ENCODE results near the gene DOCK1. TPM values are rescaled to one million over a fixed set of nuclear protein-coding genes. Genes with fewer than 3 reads are reported as not detected.

DOCK1 gene
- total RNA-seq, 1 donor from 2014 or later: 99.7 TPM

DNA sequence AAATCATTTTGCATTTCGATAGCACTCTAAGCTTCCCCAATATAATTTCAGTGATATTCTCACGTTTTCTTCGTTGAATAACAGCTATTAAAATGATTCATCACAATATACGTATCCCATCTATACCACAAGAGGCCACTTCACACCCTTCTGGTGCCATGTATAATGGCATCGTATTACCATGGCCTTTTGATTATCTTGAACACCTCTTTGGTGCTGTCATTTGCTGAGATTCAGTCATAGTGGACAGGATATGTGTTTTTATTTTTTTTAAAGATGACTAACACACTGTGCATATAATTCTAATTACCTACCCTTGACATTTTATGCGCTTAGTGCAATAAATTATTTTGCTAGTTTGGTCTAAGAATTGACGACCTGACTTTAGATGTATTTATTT lies 297.8 kb downstream of the DOCK1 start:
- intact Hi-C loops (cut with DNase I): no loop called here
- ATAC-seq (no peak), DNase-seq (ENCODE audit: low spot score) (no peak)

- DNase-seq (ENCODE audit: low spot score) (no peak), ATAC-seq (no peak)
- intact Hi-C loops (cut with DNase I): no loop called here
Measured at GRCh38 chr10:127207081-127207480, 301.9 kb downstream of the DOCK1 start.

- ATAC-seq: no peak
- DNase-seq (ENCODE audit: low spot score): no peak
- intact Hi-C loops (cut with DNase I): no loop called here
Measured at GRCh38 chr10:127210936-127211466, 305.8 kb downstream of the DOCK1 start.

- ATAC-seq (no peak), DNase-seq (ENCODE audit: low spot score) (no peak)
- intact Hi-C loops (cut with DNase I): no loop called here
Measured at GRCh38 chr10:127215866-127216265, 310.6 kb downstream of the DOCK1 start.

DNA sequence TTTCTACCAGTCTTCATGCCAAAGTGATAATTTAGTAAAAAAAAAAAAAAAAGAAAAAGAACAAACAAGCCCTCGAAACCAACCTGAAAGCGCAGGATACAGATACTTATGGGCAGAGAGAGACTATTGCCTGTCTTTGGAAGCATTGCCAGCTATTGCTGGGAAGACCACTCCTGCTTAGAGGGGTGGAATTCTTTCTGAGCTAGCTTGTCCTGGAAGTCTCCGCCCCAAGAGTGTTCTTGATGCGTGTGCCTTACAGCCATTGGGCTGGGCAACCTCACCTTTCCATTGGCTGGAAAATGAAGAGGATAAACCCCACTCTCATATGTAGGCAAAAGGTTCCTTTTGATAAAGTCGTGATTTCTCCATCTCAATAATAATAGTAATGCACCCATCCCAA lies 311.0 kb downstream of the DOCK1 start:
- ATAC-seq: no peak
- intact Hi-C loops (cut with DNase I): no loop called here

DNA sequence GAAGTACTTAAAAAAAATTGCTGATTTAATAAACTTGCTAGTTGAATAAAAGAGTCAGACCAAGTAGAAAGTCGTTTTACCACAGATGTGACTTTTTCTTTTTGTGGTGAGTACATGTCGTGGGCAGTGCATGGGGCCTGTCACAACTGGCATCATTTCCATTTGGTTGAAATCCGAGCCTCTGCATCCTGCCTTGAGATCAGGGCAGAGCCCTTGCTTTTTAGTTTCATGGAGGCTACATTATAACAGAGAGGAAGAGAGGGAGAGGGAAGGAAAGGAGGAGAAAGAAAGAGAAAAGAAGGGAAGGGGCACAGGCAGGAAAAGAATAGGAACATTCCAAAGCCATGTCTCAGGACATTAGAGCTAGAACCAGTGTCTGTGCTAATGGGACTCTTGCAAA lies 311.6 kb downstream of the DOCK1 start:
- DNase-seq (ENCODE audit: low spot score) (no peak), ATAC-seq (no peak)
- intact Hi-C loops (cut with DNase I): no loop called here

More for the DNA sequence above, 311.0 kb downstream of the DOCK1 start:
- no peak for DNase-seq (ENCODE audit: low spot score)

DNA sequence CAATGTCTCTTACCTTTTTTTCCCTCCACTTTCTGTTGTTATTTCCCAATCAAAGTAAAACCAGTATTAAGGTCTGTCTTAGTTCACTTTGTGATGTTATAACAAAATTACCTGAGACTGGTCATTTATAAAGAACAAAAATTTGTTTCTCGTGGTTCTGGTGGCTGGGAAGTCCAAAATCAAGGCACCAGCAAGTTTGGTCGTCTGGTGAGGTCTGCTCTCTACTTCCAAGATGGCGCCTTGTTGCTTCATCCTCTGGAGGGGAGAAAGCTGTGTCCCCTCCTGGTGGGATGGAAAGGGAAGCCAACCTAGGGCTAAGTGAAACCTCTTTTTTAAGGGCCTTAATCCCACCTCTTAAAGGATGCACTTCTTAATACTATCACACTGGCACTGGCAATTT lies 313.4 kb downstream of the DOCK1 start:
- ATAC-seq: no peak
- intact Hi-C loops (cut with DNase I): no loop called here
- DNase-seq (ENCODE audit: low spot score): no peak

- DNase-seq (ENCODE audit: low spot score) (no peak), ATAC-seq (no peak)
- intact Hi-C loops (cut with DNase I): no loop called here
Measured at GRCh38 chr10:127221281-127221680, 316.1 kb downstream of the DOCK1 start.

DNA sequence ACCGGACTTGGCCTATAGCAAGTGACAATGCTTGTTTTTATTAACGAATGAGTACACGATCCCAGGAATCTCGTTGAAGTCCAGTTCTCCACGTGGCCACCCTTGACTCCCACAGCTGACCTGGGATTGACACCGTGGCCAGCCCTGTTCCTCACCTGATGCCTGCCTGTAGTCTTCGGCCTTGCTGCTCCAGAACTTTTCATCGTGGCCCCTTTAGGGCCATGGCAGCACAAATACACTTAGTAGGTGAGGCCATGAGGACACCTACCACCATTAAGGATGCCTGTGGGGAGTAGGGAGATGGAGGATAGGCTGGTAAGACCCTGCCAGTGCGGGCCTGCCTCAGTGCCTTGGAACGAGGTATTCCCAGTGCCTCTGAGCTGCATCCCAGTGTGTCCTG lies 321.8 kb downstream of the DOCK1 start:
- intact Hi-C loops (cut with DNase I): no loop called here
- DNase-seq (ENCODE audit: low spot score) (no peak), ATAC-seq (no peak)

GRCh38 chr10:127227663-127228062 lies 322.4 kb downstream of the DOCK1 start:
- intact Hi-C loops (cut with DNase I): no loop called here
- DNase-seq (ENCODE audit: low spot score) (no peak), ATAC-seq (no peak)

GRCh38 chr10:127228195-127228787 lies 323.1 kb downstream of the DOCK1 start:
- ATAC-seq (peak; percentile 48), DNase-seq (ENCODE audit: low spot score) (no peak)
- intact Hi-C loops (cut with DNase I): no loop called here

DNA sequence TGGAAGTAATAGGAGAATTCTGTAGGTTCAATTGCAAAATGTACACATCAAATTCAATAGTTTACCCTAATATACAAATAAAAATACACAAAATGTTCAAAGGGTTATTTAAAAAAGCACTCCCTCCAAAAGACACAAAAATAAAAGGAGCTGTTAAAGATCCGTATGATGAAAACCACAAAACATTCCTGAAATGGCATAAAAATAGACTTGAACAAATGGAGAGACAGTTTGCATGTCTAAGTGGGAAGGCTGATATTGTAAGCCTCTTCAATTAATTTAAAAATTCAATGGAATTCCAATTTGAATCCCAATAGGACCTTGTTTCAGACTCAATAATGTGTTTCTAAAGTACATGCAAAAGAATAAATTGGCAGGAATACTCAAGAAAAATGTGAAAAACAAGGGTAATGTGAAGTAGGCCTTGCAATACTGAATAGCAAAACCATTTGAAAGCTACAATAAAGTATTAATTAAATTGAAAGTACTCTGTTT lies 329.1 kb downstream of the DOCK1 start:
- no peak for DNase-seq (ENCODE audit: low spot score)
- intact Hi-C loops (cut with DNase I): no loop called here
- no peak for ATAC-seq

GRCh38 chr10:127236266-127236665 lies 331.0 kb downstream of the DOCK1 start:
- no peak for DNase-seq (ENCODE audit: low spot score)

GRCh38 chr10:127242914-127243313 lies 337.7 kb downstream of the DOCK1 start:
- intact Hi-C loops (cut with DNase I): no loop called here
- no peak for DNase-seq (ENCODE audit: low spot score)
- no peak for ATAC-seq

More at GRCh38 chr10:127236266-127236665, 331.0 kb downstream of the DOCK1 start:
- intact Hi-C loops (cut with DNase I): no loop called here
- no peak for ATAC-seq

- ATAC-seq (no peak), DNase-seq (ENCODE audit: low spot score) (no peak)
- intact Hi-C loops (cut with DNase I): no loop called here
Measured at GRCh38 chr10:127243490-127244272, 338.5 kb downstream of the DOCK1 start.

DNA sequence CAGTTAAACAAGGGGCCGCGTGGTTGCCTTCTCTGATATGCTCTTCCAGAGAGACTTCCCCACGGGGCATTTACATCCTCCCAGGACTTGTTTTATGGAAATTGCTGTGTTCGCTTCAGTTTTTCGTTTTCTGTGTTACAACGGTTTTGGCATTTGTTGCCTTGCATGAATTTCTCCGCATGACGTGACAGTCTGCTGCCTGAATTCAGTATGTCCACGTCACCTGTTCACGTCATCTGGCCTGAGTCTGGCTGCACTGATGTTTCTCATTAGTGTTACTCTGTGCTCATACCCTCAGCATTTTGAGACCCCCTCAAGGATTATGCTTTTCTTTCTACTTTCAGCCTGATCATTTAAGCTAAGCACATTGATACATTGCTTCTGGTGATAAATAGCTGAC lies 340.2 kb downstream of the DOCK1 start:
- ATAC-seq (no peak), DNase-seq (ENCODE audit: low spot score) (no peak)
- intact Hi-C loops (cut with DNase I): no loop called here

GRCh38 chr10:127250031-127250430 lies 344.8 kb downstream of the DOCK1 start:
- DNase-seq (ENCODE audit: low spot score) (no peak), ATAC-seq (no peak)
- intact Hi-C loops (cut with DNase I): no loop called here

GRCh38 chr10:127252818-127253217 lies 347.6 kb downstream of the DOCK1 start:
- intact Hi-C loops (cut with DNase I): no loop called here
- DNase-seq (ENCODE audit: low spot score) (no peak), ATAC-seq (no peak)

DNA sequence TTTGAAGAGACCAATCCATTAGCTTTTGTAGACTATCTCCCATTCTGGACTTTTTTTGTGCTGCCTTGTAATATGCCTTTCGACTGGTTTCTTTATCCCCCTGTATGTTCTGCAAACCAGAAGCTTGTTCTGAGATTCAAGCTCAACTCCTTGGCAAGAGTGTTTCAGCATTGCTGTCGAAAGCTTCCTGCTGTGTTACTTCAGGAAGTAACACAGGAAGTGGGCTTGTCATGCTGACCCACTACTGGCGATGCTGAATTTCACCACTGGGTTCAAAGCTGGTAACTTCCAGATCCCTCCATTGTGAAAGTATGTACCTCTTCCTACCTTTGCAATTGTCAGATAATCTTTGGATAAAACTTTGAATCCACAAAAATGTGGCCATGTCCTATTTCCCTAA lies 349.0 kb downstream of the DOCK1 start:
- DNase-seq (ENCODE audit: low spot score): no peak
- no peak for ATAC-seq
- intact Hi-C loops (cut with DNase I): no loop called here

DNA sequence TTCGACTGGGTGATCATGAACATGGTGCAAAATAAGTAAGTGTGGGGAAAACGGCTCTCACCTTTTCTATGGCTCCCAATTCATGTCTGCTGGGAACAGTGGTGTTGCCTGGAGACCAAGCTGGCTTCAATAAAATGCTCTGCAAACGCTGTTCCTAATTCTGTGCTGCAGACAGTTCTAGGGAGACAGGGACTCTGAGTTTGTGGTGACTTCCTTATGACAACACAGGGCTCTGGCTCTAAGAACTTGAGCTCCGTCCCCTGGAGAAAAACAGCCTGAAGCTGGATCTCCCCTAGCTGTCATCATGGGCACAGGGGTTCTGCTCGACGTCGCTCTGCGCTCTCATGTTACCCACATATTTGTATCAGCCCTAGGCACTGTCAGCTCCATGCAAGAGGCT lies 352.2 kb downstream of the DOCK1 start:
- no peak for DNase-seq (ENCODE audit: low spot score)
- intact Hi-C loops (cut with DNase I): no loop called here
- peak; percentile 48 for ATAC-seq

All from sciatic nerve (tissue), 2 donors.